Heart left ventricle (tissue), 16 donors: ENCODE data around the gene RBBP8. TPM values are rescaled to one million over a fixed set of nuclear protein-coding genes. Genes with fewer than 3 reads are reported as not detected.

Experiments used
- ATAC-seq, 4 donors: fragments of 200-7000 bp; cut with Tn5 transposase; one replicate each; pipeline ENCODE4 v1.9.1; 2020 to 2022; ENCODE audit warnings: moderate library complexity in 4 of 4, mild to moderate bottlenecking in 3 of 4, moderate number of reproducible peaks in 1 of 4
- DNase-seq, 5 donors: peaks; one replicate each; pipeline ENCODE4 v3.0.0-alpha.2; 2020
- H3K27ac ChIP-seq, 12 donors: fragments of 200-600 bp; sonication (generic) in 4 of 12; one replicate each; pipeline versions ENCODE4 v1.5.0 to v1.8.0; 2016 to 2022; ENCODE audit warnings: mild to moderate bottlenecking in 2 of 12
- H3K27me3 ChIP-seq, 9 donors: fragments of 200-600 bp; sonication (generic) in 2 of 9; one replicate each; pipeline versions ENCODE4 v1.5.1 to v1.8.0; 2016 to 2022; ENCODE audit warnings: mild to moderate bottlenecking in 3 of 9
- H3K36me3 ChIP-seq, 9 donors: fragments of 200-600 bp; sonication (generic) in 2 of 9; one replicate each; pipeline versions ENCODE4 v1.5.0 to v1.8.0; 2018 to 2022; ENCODE audit warnings: mild to moderate bottlenecking in 2 of 9
- H3K4me1 ChIP-seq, 12 donors: fragments of 200-600 bp; sonication (generic) in 4 of 12; one replicate each; pipeline versions ENCODE4 v1.5.0 to v1.8.0; 2016 to 2022; ENCODE audit warnings: mild to moderate bottlenecking in 3 of 12
- H3K4me3 ChIP-seq, 12 donors: fragments of 200-600 bp; sonication (generic) in 4 of 12; one replicate each; pipeline versions ENCODE4 v1.5.0 to v1.8.0; 2017 to 2022; ENCODE audit warnings: mild to moderate bottlenecking in 9 of 12, moderate library complexity in 4 of 12
- H3K9me3 ChIP-seq, 12 donors: fragments of 200-600 bp; sonication (generic) in 4 of 12; one replicate each; pipeline versions ENCODE4 v1.5.0 to v1.8.0; 2016 to 2022; ENCODE audit warnings: mild to moderate bottlenecking in 1 of 12
- CTCF ChIP-seq, 12 donors: fragments of 200-600 bp; sonication (generic) in 4 of 12; IDR thresholded peaks; one replicate each; pipeline versions ENCODE4 v1.5.0 to v1.8.0; 2018 to 2022; ENCODE audit warnings: antibody characterized with exemption in 12 of 12, mild to moderate bottlenecking in 5 of 12
- POLR2A ChIP-seq, 2 donors: fragments of 450-650 bp; IDR thresholded peaks; one replicate each; pipeline ENCODE4 v1.6.1; 2017; ENCODE audit warnings: antibody characterized with exemption in 2 of 2, mild to moderate bottlenecking in 2 of 2, moderate library complexity in 2 of 2
- WGBS, 4 donors: extraction: QIAGEN DNeasy Blood & Tissue Kit in 2 of 4; methylation state at CpG; one replicate each; pipeline versions ENCODE4 v1.1.5 to v1.1.7; 2013 to 2018; 5-methylcytosine and 5-hydroxymethylcytosine counted together
- intact Hi-C, 10 donors: fragments of 100-400 bp; cut with DNase I; formaldehyde crosslinking; loops; one replicate each; pipeline versions ENCODE4 v1.11.1 to v1.14.2; 2022
- polyA plus RNA-seq, 2 donors: library from polyadenylated mRNA; stranded (reverse); fragments of 200-250 nt; gene quantifications; one replicate each; pipeline ENCODE4 v1.2.3, GENCODE V29; 2013
- total RNA-seq, 9 donors: library from RNA; depleted of rRNA in 2 of 9; stranded (reverse); fragments of >200 nt in 2 of 9; fragmentation: NEBNext Ultra II Directional in 3 of 9; extraction: Animal tissue kit (Norgen Biotek cat#: 25700) in 3 of 9; gene quantifications; one replicate each; pipeline versions ENCODE4 v1.1.0 to v1.2.4, GENCODE V29; 2016 to 2023
- donor health status: ischemic (EF 13 %, LVEDD 7.1; RV severe dilation, severe dysfunction).
- donor health status: healthy with polysubstance abuse.
- donor health status: DM: no; HTN: yes; CAD: no.
- donor health status: DM: no; HTN: no; CAD: no.
- donor health status: ischemic (EF 25% LVEDD 6.9; RV normal size, moderate dysfunction).
- donor health status: ischemic (EF 25% LVEDD 5.7; RV mildly dilated, moderate dysfunction).
- donor health status: healthy.
- donor health status: DM: yes; HTN: yes; CAD: no.
- donor health status: ischemic (EF 35%, LVEDD 5.7; RV mildly dilated, moderate dysfunction).
- donor health status: nonischemic (EF 11% LVEDD 7.7; RV severe dilation, severe dysfunction).
- donor health status: DM: yes; HTN: yes; CAD: no.
- donor health status: PGD.
- donor health status: ischemic (EF 29% LVEDD 5.4; RV normal size, mild dysfunction).
- donor health status: nonischemic (EF 23%, LVEDD 6.1; RV moderate dilation, normal function).

The RBBP8 gene
- total and polyA plus RNA-seq, 11 donors: 5.1 to 12.2 (median 8.8) TPM

- peaks cover 0 to 59% (median 18%) of the 10 kb centered on the region in 9 donors for H3K36me3 ChIP-seq
- no peak for TF ChIP-seq CTCF (IDR thresholded peaks at IDR 0.05)
- TF ChIP-seq POLR2A (IDR thresholded peaks at IDR 0.05): no peak
- H3K27ac ChIP-seq: no peak overlapping the region
- peaks cover 0 to 6% (median 0%) of the 10 kb centered on the region in 12 donors for H3K4me1 ChIP-seq
- 93 to 97% (median 97%) methylated on average over 2 of the region's 2 CpGs for WGBS, 4 donors
- H3K27me3 ChIP-seq: no peaks in the 10 kb centered on the region
- H3K4me3 ChIP-seq: no peak overlapping the region
- no peaks in the 10 kb centered on the region for H3K9me3 ChIP-seq
- ATAC-seq: no peak
- intact Hi-C loops: loop anchor here in 9 of 10 donors (2.0 to 10.0 kb wide), 7 partner anchors 50 to 410 kb away; partner anchors contain the start of gene RBBP8 (in 1 of the 9)
- DNase-seq: no peak
Measured at GRCh38 chr18:22985250-22985649, 52.1 kb downstream of the RBBP8 start.

GRCh38 chr18:22987547-22988189 lies 54.5 kb downstream of the RBBP8 start:
- no peak overlapping the region for H3K27ac ChIP-seq
- no peak for ATAC-seq
- H3K27me3 ChIP-seq: no peaks in the 10 kb centered on the region
- no peaks in the 10 kb centered on the region for H3K4me1 ChIP-seq
- intact Hi-C loops: loop anchor here in 8 of 10 donors (5.0 to 10.0 kb wide), 6 partner anchors 53 to 413 kb away; partner anchors contain the start of gene RBBP8 (in 1 of the 8)
- no peak overlapping the region for H3K4me3 ChIP-seq
- DNase-seq: no peak
- 87 to 94% (median 90%) methylated on average over 3 of the region's 3 CpGs for WGBS, 4 donors
- TF ChIP-seq POLR2A (IDR thresholded peaks at IDR 0.05) (no peak), CTCF (IDR thresholded peaks at IDR 0.05) (no peak)
- peaks cover 0 to 68% (median 31%) of the 10 kb centered on the region in 9 donors for H3K36me3 ChIP-seq
- no peaks in the 10 kb centered on the region for H3K9me3 ChIP-seq

GRCh38 chr18:22988208-22988607 lies 55.1 kb downstream of the RBBP8 start:
- Histone ChIP-seq H3K4me1 (no peaks in the 10 kb centered on the region), H3K36me3 (peaks cover 0 to 71% (median 35%) of the 10 kb centered on the region in 9 donors), H3K4me3 (no peak overlapping the region), H3K27me3 (no peaks in the 10 kb centered on the region), H3K9me3 (no peaks in the 10 kb centered on the region), H3K27ac (no peak overlapping the region)
- WGBS, 4 donors: 93 to 96% (median 94%) methylated on average over 3 of the region's 3 CpGs
- intact Hi-C loops: loop anchor here in 8 of 10 donors (5.0 to 10.0 kb wide), 6 partner anchors 53 to 413 kb away; partner anchors contain the start of gene RBBP8 (in 1 of the 8)
- DNase-seq (no peak), ATAC-seq (no peak)
- TF ChIP-seq CTCF (IDR thresholded peaks at IDR 0.05) (no peak), POLR2A (IDR thresholded peaks at IDR 0.05) (no peak)

GRCh38 chr18:22998344-22998743 lies 65.2 kb downstream of the RBBP8 start:
- no peak overlapping the region for H3K27ac ChIP-seq
- intact Hi-C loops: no loop called here
- WGBS, 4 donors: 85 to 95% (median 88%) methylated on average over 3 of the region's 3 CpGs
- no peak overlapping the region for H3K4me3 ChIP-seq
- peaks cover 0 to 51% (median 32%) of the 10 kb centered on the region in 9 donors for H3K36me3 ChIP-seq
- no peaks in the 10 kb centered on the region for H3K9me3 ChIP-seq
- H3K27me3 ChIP-seq: no peaks in the 10 kb centered on the region
- no peak for ATAC-seq
- no peak for DNase-seq
- no peaks in the 10 kb centered on the region for H3K4me1 ChIP-seq
- TF ChIP-seq POLR2A (IDR thresholded peaks at IDR 0.05) (no peak), CTCF (IDR thresholded peaks at IDR 0.05) (no peak)
